NB4 (cell line): ENCODE measurements around the gene REN.

Experiments used
- MYC ChIP-seq: IDR thresholded peaks from 2 replicates; pipeline ENCODE4 v1.6.1; 2011; ENCODE audit warnings: low read depth, low read length
- POLR2A ChIP-seq: IDR thresholded peaks from 2 replicates; pipeline ENCODE4 v1.6.1; 2011; ENCODE audit warnings: mild to moderate bottlenecking; ENCODE audit not compliant: insufficient read length; ENCODE audit errors: extremely low read depth
- TF ChIP-seq, protein P1 (sequence below): IDR thresholded peaks from one replicate; pipeline ENCODE4 v1.5.1; 2012; ENCODE audit warnings: low read depth, low read length
- TF ChIP-seq, protein P2 (sequence below): IDR thresholded peaks from 2 replicates; pipeline ENCODE4 v1.6.1; 2011; ENCODE audit warnings: low read depth, low read length

DNA sequence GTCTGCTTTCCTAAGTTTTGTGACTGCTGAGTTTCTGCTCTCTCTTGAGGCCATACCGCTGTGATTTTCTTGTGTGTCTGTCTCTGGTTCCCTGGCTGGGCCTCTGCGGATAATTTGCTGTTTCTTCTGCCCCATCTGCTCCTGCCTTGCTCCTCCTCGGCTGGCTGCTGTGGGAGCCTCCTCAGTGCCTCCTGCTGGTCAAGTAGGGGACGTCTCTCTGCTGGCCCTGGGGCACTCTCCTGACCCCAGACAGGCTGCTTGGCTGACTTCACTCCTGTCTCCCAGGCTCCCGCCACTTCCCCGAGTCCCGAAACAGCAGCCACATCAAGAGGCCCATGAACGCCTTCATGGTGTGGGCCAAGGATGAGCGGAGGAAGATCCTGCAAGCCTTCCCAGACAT, 42.8 kb downstream of the REN start:
- TF ChIP-seq POLR2A (no peak), MYC (no peak)
- TF ChIP-seq, protein P1, sequence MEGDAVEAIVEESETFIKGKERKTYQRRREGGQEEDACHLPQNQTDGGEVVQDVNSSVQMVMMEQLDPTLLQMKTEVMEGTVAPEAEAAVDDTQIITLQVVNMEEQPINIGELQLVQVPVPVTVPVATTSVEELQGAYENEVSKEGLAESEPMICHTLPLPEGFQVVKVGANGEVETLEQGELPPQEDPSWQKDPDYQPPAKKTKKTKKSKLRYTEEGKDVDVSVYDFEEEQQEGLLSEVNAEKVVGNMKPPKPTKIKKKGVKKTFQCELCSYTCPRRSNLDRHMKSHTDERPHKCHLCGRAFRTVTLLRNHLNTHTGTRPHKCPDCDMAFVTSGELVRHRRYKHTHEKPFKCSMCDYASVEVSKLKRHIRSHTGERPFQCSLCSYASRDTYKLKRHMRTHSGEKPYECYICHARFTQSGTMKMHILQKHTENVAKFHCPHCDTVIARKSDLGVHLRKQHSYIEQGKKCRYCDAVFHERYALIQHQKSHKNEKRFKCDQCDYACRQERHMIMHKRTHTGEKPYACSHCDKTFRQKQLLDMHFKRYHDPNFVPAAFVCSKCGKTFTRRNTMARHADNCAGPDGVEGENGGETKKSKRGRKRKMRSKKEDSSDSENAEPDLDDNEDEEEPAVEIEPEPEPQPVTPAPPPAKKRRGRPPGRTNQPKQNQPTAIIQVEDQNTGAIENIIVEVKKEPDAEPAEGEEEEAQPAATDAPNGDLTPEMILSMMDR: peak; percentile 35
- TF ChIP-seq, protein P2, sequence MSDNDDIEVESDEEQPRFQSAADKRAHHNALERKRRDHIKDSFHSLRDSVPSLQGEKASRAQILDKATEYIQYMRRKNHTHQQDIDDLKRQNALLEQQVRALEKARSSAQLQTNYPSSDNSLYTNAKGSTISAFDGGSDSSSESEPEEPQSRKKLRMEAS: no peak
